Measurements from ENCODE around the gene IL25. TPM values are rescaled to one million over a fixed set of nuclear protein-coding genes. Genes with fewer than 3 reads are reported as not detected.
A peak's percentile ranks its signal among the peaks of the same experiment; 100 is the strongest.

IL25 gene
- total and polyA plus RNA-seq, 2 of the 13 experiments (the other 11 are each of a cell fraction or from before 2014, with no cell fraction given): not detected

DNA sequence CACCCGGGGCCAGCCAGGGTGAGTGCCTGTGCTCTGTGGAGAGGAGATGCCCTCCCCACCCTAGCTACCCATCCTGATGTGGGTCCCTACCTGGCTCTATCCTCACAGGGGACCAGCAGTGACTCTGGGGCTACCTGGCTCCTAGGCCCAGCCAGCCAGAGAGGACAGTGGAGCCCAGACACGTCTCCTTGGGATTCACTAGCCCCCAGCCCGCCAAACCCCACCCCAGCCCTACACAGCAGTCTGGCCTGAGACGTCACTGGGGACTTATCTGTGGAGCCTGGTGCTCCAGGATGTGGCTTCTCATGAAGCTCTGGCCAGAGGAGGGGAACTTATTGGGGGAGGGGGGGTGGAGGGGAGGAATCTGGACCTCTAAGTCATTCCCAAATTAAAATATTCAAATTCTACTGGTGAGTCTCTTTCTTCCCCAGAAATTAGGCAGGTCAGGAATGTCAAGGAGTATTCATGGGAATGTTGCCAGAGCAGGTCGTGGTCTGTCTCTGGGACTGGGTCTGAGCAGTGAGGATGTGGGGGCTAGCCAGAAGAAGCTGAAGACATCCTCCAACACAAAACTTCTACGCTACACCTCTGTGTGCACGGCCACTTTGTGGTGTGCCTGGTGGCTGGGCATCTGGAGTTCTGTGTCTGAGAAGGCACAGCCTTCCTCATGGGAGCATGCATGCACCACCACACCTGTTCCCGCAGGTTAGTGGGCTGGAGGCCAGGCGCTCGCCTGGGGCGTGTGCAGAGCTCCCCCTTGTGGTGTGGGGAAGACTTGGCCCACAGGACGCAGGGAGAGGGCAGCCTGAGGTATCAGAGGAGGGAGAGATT lies 7.0 kb downstream of the IL25 start (continued):
- TF ChIP-seq, protein P1, sequence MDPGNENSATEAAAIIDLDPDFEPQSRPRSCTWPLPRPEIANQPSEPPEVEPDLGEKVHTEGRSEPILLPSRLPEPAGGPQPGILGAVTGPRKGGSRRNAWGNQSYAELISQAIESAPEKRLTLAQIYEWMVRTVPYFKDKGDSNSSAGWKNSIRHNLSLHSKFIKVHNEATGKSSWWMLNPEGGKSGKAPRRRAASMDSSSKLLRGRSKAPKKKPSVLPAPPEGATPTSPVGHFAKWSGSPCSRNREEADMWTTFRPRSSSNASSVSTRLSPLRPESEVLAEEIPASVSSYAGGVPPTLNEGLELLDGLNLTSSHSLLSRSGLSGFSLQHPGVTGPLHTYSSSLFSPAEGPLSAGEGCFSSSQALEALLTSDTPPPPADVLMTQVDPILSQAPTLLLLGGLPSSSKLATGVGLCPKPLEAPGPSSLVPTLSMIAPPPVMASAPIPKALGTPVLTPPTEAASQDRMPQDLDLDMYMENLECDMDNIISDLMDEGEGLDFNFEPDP (CRISPR knock-in tag; conservative IDR thresholded peaks at IDR 0.05): peak; percentile 97; the same call in 1 of the 2 replicates
- TF ChIP-seq ATF2 (CRISPR knock-in tag; IDR thresholded peaks at IDR 0.05) (0 out of 2 replicates have a peak, but pooled peaks have one; percentile 55), YEATS2 (CRISPR knock-in tag; IDR thresholded peaks at IDR 0.05; ENCODE audit: borderline replicate concordance) (peak; percentile 73), ZNF205 (CRISPR knock-in tag; IDR thresholded peaks at IDR 0.05) (peak; percentile 75; the same call in 1 of the 2 replicates), ZNF709 (CRISPR knock-in tag; IDR thresholded peaks at IDR 0.05) (no peak), ZNF737 (CRISPR knock-in tag; IDR thresholded peaks at IDR 0.05; ENCODE audit: borderline replicate concordance) (0 out of 2 replicates have a peak, but pooled peaks have one; percentile 27), ELF1 (CRISPR knock-in tag; IDR thresholded peaks at IDR 0.05) (peak; percentile 43; the same call in 1 of the 2 replicates), PAWR (CRISPR knock-in tag; IDR thresholded peaks at IDR 0.05; ENCODE audit: borderline replicate concordance) (no peak; the same call in 1 of the 2 replicates), CENPT (CRISPR knock-in tag; IDR thresholded peaks at IDR 0.05; ENCODE audit: low read depth) (0 out of 2 replicates have a peak, but pooled peaks have one; percentile 48), HOXA3 (CRISPR knock-in tag; IDR thresholded peaks at IDR 0.05) (peak; percentile 55; the same call in 1 of the 2 replicates), HNRNPLL (IDR thresholded peaks at IDR 0.05; ENCODE audit: low read depth, low read length, poor library complexity, severe bottlenecking) (peak; percentile 39), ZFX (CRISPR knock-in tag; IDR thresholded peaks at IDR 0.05; ENCODE audit: low read depth) (peak; percentile 47; the same call in 1 of the 2 replicates), BCL3 (CRISPR knock-in tag; IDR thresholded peaks at IDR 0.05) (0 out of 2 replicates have a peak, but pooled peaks have one; percentile 64), ZNF747 (CRISPR knock-in tag; IDR thresholded peaks at IDR 0.05; ENCODE audit: borderline replicate concordance) (no peak; the same call in 1 of the 2 replicates), CHCHD3 (CRISPR knock-in tag; IDR thresholded peaks at IDR 0.05) (peak; percentile 44; the same call in 1 of the 2 replicates), LBX2 (CRISPR knock-in tag; IDR thresholded peaks at IDR 0.05; ENCODE audit: borderline replicate concordance) (peak; percentile 51; the same call in 1 of the 2 replicates), MIXL1 (CRISPR knock-in tag; IDR thresholded peaks at IDR 0.05) (peak; percentile 51; the same call in 1 of the 2 replicates), ZBTB7A (CRISPR knock-in tag; IDR thresholded peaks at IDR 0.05) (no peak), FOSL2 (CRISPR knock-in tag; IDR thresholded peaks at IDR 0.05) (peak; percentile 63), FOXC1 (CRISPR knock-in tag; IDR thresholded peaks at IDR 0.05; ENCODE audit: borderline replicate concordance) (peak; percentile 83; the same call in 1 of the 2 replicates)
- TF ChIP-seq, protein P2, sequence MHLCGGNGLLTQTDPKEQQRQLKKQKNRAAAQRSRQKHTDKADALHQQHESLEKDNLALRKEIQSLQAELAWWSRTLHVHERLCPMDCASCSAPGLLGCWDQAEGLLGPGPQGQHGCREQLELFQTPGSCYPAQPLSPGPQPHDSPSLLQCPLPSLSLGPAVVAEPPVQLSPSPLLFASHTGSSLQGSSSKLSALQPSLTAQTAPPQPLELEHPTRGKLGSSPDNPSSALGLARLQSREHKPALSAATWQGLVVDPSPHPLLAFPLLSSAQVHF (CRISPR knock-in tag; IDR thresholded peaks at IDR 0.05): peak; percentile 56; the same call in 1 of the 2 replicates
- TF ChIP-seq, protein P3, sequence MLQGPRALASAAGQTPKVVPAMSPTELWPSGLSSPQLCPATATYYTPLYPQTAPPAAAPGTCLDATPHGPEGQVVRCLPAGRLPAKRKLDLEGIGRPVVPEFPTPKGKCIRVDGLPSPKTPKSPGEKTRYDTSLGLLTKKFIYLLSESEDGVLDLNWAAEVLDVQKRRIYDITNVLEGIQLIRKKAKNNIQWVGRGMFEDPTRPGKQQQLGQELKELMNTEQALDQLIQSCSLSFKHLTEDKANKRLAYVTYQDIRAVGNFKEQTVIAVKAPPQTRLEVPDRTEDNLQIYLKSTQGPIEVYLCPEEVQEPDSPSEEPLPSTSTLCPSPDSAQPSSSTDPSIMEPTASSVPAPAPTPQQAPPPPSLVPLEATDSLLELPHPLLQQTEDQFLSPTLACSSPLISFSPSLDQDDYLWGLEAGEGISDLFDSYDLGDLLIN (CRISPR knock-in tag; IDR thresholded peaks at IDR 0.05; ENCODE audit: borderline replicate concordance): peak; percentile 79; the same call in 1 of the 2 replicates

Measured in HepG2 (cell line).